Lower leg skin (tissue), 3 donors: ENCODE data around the gene AVPI1.

Source experiments
- CTCF ChIP-seq, 3 donors: fragments of 450-650 bp; IDR thresholded peaks; one replicate each; pipeline ENCODE4 v1.5.1; 2016; ENCODE audit warnings: antibody characterized with exemption in 3 of 3, mild to moderate bottlenecking in 3 of 3, moderate library complexity in 2 of 3
- POLR2A ChIP-seq, 2 donors: fragments of 450-650 bp; IDR thresholded peaks; one replicate each; pipeline ENCODE4 v1.6.1; 2016 to 2017; ENCODE audit warnings: antibody characterized with exemption in 2 of 2, mild to moderate bottlenecking in 1 of 2, moderate library complexity in 1 of 2

- no peak for TF ChIP-seq POLR2A (IDR thresholded peaks at IDR 0.05)
- TF ChIP-seq CTCF (IDR thresholded peaks at IDR 0.05), result no peak
Observed at GRCh38 chr10:97664282-97664850, 22.7 kb downstream of the AVPI1 start.
